Activated CD4-positive, alpha-beta T cell treated with anti-CD3 and anti-CD28 coated beads for 4 hours (primary cell): ENCODE data around the gene MAN1C1.

Experiments used
- DNase-seq, 2 donors: peaks; one replicate each; pipeline ENCODE4 v3.0.0-alpha.2; 2020

The MAN1C1 gene

GRCh38 chr1:25807480-25808390 is 191.1 kb downstream of the MAN1C1 start:
- no peak for DNase-seq

GRCh38 chr1:25808481-25809244 is 192.1 kb downstream of the MAN1C1 start:
- DNase-seq, result no peak

GRCh38 chr1:25809283-25809926 is 192.8 kb downstream of the MAN1C1 start:
- no peak for DNase-seq

GRCh38 chr1:25809929-25810328 is 193.3 kb downstream of the MAN1C1 start:
- no peak for DNase-seq

- DNase-seq, result peak; percentile 75 to 82
Measured at GRCh38 chr1:25810341-25811299, 194.0 kb downstream of the MAN1C1 start.

- no peak for DNase-seq
Measured at GRCh38 chr1:25811384-25812082, 194.9 kb downstream of the MAN1C1 start.

GRCh38 chr1:25813071-25813733 is 196.6 kb downstream of the MAN1C1 start:
- no peak for DNase-seq

- no peak for DNase-seq
Measured at GRCh38 chr1:25813734-25814471, 197.3 kb downstream of the MAN1C1 start.

GRCh38 chr1:25814549-25815087 is 198.0 kb downstream of the MAN1C1 start:
- no peak for DNase-seq

GRCh38 chr1:25815208-25816111 is 198.9 kb downstream of the MAN1C1 start:
- DNase-seq, result no peak

GRCh38 chr1:25816112-25816718 is 199.6 kb downstream of the MAN1C1 start:
- DNase-seq, result no peak

- no peak for DNase-seq
Measured at GRCh38 chr1:25817840-25818501, 201.4 kb downstream of the MAN1C1 start.

- no peak for DNase-seq
Measured at GRCh38 chr1:25818569-25818968, 202.0 kb downstream of the MAN1C1 start.

GRCh38 chr1:25819491-25820246 is 203.1 kb downstream of the MAN1C1 start, which contains the start of gene MTFR1L:
Gene MTFR1L (plus strand): TSS chr1:25819954. CDS start chr1:25823105, 3,151 bp downstream.
- DNase-seq, result peak; percentile 90 to 93

- DNase-seq, result peak; percentile 65 to 67
Measured at GRCh38 chr1:25820247-25821111, 203.9 kb downstream of the MAN1C1 start.

GRCh38 chr1:25821112-25821476 is 204.5 kb downstream of the MAN1C1 start:
- DNase-seq, result no peak
